ENCODE measurements around the gene TMEM82.

Gene TMEM82

GRCh38 chr1:15788624-15789301 lies 46.5 kb downstream of the TMEM82 start:
- DNase-seq: no peak
- ATAC-seq: no peak

GRCh38 chr1:15796086-15796462 lies 53.8 kb downstream of the TMEM82 start:
- ATAC-seq: no peak
- DNase-seq: no peak
